ENCODE results near the gene FAM98C. TPM values are rescaled to one million over a fixed set of nuclear protein-coding genes. Genes with fewer than 3 reads are reported as not detected.
"Not testable (repeated sequence)": the region's sequence is repeated elsewhere in the genome, so short reads cannot be mapped to it uniquely, and the experiment has no call there.

Gene FAM98C
- total and polyA plus RNA-seq, 2 of the 13 experiments (the other 11 are each of a cell fraction or from before 2014, with no cell fraction given): 10.0 to 11.5 TPM

- Histone ChIP-seq H3K36me3 (replicated peaks in 1 of 2; ENCODE audit: control insufficient read depth in 1 of 2, insufficient read depth in 2 of 2, low read length in 2 of 2) (no peaks in the 10 kb centered on the region), H3K27me3 (ENCODE audit: control insufficient read depth in 1 of 2, insufficient read depth in 2 of 2, low read length in 2 of 2) (peaks cover 2 to 9% of the 10 kb centered on the region in 2 experiments; a peak in 3 of 5 replicates), H3K79me2 (ENCODE audit: insufficient read depth, low read length) (no peaks in the 10 kb centered on the region), H3K4me2 (ENCODE audit: low read depth, low read length) (no peak overlapping the region), H3K27ac (ENCODE audit: extremely low read length, insufficient read depth, low read length) (no peak overlapping the region), H2AFZ (ENCODE audit: low read length) (no peak overlapping the region), H3K4me3 (replicated peaks in 1 of 3; ENCODE audit: insufficient read depth in 1 of 3, low read depth in 2 of 3, low read length in 3 of 3) (no peak overlapping the region), H3K4me1 (ENCODE audit: insufficient read depth, low read length) (no peaks in the 10 kb centered on the region), H4K20me1 (ENCODE audit: insufficient read depth, low read length) (no peaks in the 10 kb centered on the region), H3K9ac (ENCODE audit: insufficient read depth, low read depth, low read length) (no peak overlapping the region), H3K9me3 (ENCODE audit: low read length) (no peaks in the 10 kb centered on the region)
- ATAC-seq (no peak), DNase-seq (ENCODE audit: low spot score) (no peak), FAIRE-seq (no peak)
- TF ChIP-seq MXD3 (CRISPR knock-in tag; IDR thresholded peaks at IDR 0.05): no peak
- ChIA-PET POLR2A (no interaction called here), CTCF (ENCODE audit: low intra/inter-chr PET ratio, low total read pairs) (no interaction called here)
- in situ Hi-C loops (cut with HindIII; ENCODE audit: extremely low pct_ligation_motif_present, low pct_unique_long_range_greater_than_20kb) (no loop called here), intact Hi-C loops (cut with micrococcal nuclease; ENCODE audit: unreplicated experiment) (no loop called here)
- no TSS peak for BruUV-seq (replicated peaks)
- WGBS (ENCODE audit: low lambda C conversion rate): 96% methylated on average over 8 of the region's 8 CpGs
These were observed 2.4 kb downstream of the FAM98C start for GRCh38 chr19:38405276-38405675.

- FAIRE-seq (no peak), ATAC-seq (no peak), DNase-seq (ENCODE audit: low spot score) (no peak)
- Histone ChIP-seq H3K4me1 (ENCODE audit: insufficient read depth, low read length) (no peaks in the 10 kb centered on the region), H3K27ac (ENCODE audit: extremely low read length, insufficient read depth, low read length) (no peak overlapping the region), H2AFZ (ENCODE audit: low read length) (no peak overlapping the region), H3K9ac (ENCODE audit: insufficient read depth, low read depth, low read length) (no peak overlapping the region), H3K9me3 (ENCODE audit: low read length) (no peaks in the 10 kb centered on the region), H3K79me2 (ENCODE audit: insufficient read depth, low read length) (no peaks in the 10 kb centered on the region), H3K4me2 (ENCODE audit: low read depth, low read length) (no peak overlapping the region), H3K4me3 (replicated peaks in 1 of 3; ENCODE audit: insufficient read depth in 1 of 3, low read depth in 2 of 3, low read length in 3 of 3) (no peak overlapping the region), H3K36me3 (replicated peaks in 1 of 2; ENCODE audit: control insufficient read depth in 1 of 2, insufficient read depth in 2 of 2, low read length in 2 of 2) (no peaks in the 10 kb centered on the region), H4K20me1 (ENCODE audit: insufficient read depth, low read length) (no peaks in the 10 kb centered on the region), H3K27me3 (ENCODE audit: control insufficient read depth in 1 of 2, insufficient read depth in 2 of 2, low read length in 2 of 2) (0 out of 5 replicates have a peak, but pooled peaks cover 0 to 3% of the 10 kb centered on the region in 2 experiments)
- ChIA-PET CTCF (ENCODE audit: low intra/inter-chr PET ratio, low total read pairs) (no interaction called here), POLR2A (no interaction called here)
- in situ Hi-C loops (cut with HindIII; ENCODE audit: extremely low pct_ligation_motif_present, low pct_unique_long_range_greater_than_20kb) (no loop called here), intact Hi-C loops (cut with micrococcal nuclease; ENCODE audit: unreplicated experiment) (no loop called here)
- WGBS (ENCODE audit: low lambda C conversion rate): 71% methylated on average over 7 of the region's 7 CpGs
- peak; percentile 34; the same call in 1 of the 2 replicates for TF ChIP-seq ATF7 (IDR thresholded peaks at IDR 0.05)
- no peak for TF ChIP-seq ATF7 (CRISPR knock-in tag; IDR thresholded peaks at IDR 0.05)
- TF ChIP-seq AGO2 (optimal IDR thresholded peaks at IDR 0.05; ENCODE audit: low read depth, low read length): no peak
- BruUV-seq (replicated peaks): no TSS peak
These were observed 6.8 kb downstream of the FAM98C start for GRCh38 chr19:38409631-38410133.

GRCh38 chr19:38410407-38410806 lies 7.5 kb downstream of the FAM98C start:
- H3K27me3 ChIP-seq (ENCODE audit: control insufficient read depth in 1 of 2, insufficient read depth in 2 of 2, low read length in 2 of 2); CTCF ChIA-PET (ENCODE audit: low intra/inter-chr PET ratio, low total read pairs); BruUV-seq (replicated peaks); H3K9me3 ChIP-seq (ENCODE audit: low read length); H3K4me1 ChIP-seq (ENCODE audit: insufficient read depth, low read length); H3K79me2 ChIP-seq (ENCODE audit: insufficient read depth, low read length); H2AFZ ChIP-seq (ENCODE audit: low read length); H3K9ac ChIP-seq (ENCODE audit: insufficient read depth, low read depth, low read length); ATAC-seq; H3K4me3 ChIP-seq (replicated peaks in 1 of 3; ENCODE audit: insufficient read depth in 1 of 3, low read depth in 2 of 3, low read length in 3 of 3); intact Hi-C loops (cut with micrococcal nuclease; ENCODE audit: unreplicated experiment); H3K27ac ChIP-seq (ENCODE audit: extremely low read length, insufficient read depth, low read length); DNase-seq (ENCODE audit: low spot score); H3K36me3 ChIP-seq (replicated peaks in 1 of 2; ENCODE audit: control insufficient read depth in 1 of 2, insufficient read depth in 2 of 2, low read length in 2 of 2); H3K4me2 ChIP-seq (ENCODE audit: low read depth, low read length); FAIRE-seq; in situ Hi-C loops (cut with HindIII; ENCODE audit: extremely low pct_ligation_motif_present, low pct_unique_long_range_greater_than_20kb); POLR2A ChIA-PET; H4K20me1 ChIP-seq (ENCODE audit: insufficient read depth, low read length): not testable (repeated sequence)
- WGBS (ENCODE audit: low lambda C conversion rate): 32% methylated on average over 6 of the region's 6 CpGs
